Measurements from ENCODE around the gene GLIPR2.
A peak's percentile ranks its signal among the peaks of the same experiment; 100 is the strongest.
"Not testable (repeated sequence)": the region's sequence is repeated elsewhere in the genome, so short reads cannot be mapped to it uniquely, and the experiment has no call there.

The GLIPR2 gene

DNA sequence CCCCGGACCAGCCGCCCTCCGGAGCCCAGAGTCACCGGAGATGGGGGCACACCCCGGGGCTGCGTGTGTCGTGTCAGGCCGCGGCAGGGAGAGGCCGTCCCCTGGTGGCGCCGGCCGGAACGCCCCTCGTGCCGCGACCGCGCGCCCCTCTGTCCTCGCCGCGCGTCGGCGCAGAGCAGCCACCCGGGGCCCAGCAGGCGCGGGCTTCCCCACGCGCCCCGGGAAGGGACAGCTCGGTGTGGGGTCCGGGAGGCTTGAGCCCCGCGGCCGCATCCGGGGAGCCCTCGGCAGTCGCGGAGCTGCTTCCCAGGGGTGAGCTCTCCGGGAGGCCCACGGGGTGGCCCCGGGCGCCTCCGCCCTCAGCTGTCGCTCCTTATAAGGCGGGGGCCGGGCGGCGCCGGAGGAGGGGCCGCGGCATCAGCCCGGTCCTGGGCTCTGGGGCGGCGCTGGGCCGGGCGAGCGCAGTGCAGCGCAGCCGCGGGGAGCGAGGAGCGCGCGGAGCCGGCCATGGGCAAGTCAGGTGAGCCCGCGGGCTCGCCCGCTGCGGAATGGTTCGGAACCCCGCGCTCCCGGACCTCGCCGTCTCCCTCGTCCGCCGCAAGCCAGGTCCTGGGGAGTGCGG lies at the start of gene GLIPR2:
Gene GLIPR2, plus strand, starts transcription at position 462 of the 622 bp plus-strand sequence. Its CDS starts 46 bp downstream, at position 508.
- DNase-seq: peak; percentile 71

DNA sequence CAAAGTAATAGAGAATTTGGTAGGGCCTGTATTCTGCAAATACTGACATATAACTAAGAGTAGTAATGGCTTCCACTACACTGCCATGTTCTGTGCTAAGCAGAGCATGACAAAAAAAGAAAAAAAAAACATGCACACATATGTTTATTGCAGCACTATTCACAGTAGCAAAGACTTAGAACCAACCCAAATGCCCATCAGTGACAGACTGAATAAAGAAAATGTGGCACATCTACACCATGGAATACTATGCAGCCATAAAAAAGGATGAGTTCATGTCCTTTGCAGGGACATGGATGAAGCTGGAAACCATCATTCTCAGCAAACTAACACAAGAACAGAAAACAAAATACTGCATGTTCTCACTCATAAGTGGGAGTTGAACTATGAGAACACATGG lies 49.5 kb upstream of the GLIPR2 start:
- not testable (repeated sequence) for DNase-seq

DNA sequence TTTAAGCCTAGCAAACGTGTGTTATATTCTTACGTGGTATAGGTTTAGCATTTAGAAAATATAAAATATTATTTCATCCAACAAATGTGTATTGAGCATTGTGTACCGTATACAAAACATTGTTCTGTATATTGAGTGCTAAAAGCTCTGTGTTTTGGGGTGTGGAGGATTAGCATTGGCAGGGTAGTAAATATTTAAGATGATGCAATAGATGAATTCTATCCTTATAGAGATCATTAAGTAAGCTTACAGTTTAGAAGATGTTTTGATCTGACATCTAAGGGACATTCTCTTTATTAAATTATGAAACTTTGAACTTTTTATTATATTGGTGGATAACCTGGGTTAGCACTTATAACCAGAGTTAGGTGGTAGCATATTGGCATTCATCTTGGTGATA lies 48.5 kb upstream of the GLIPR2 start:
- DNase-seq: no peak

DNA sequence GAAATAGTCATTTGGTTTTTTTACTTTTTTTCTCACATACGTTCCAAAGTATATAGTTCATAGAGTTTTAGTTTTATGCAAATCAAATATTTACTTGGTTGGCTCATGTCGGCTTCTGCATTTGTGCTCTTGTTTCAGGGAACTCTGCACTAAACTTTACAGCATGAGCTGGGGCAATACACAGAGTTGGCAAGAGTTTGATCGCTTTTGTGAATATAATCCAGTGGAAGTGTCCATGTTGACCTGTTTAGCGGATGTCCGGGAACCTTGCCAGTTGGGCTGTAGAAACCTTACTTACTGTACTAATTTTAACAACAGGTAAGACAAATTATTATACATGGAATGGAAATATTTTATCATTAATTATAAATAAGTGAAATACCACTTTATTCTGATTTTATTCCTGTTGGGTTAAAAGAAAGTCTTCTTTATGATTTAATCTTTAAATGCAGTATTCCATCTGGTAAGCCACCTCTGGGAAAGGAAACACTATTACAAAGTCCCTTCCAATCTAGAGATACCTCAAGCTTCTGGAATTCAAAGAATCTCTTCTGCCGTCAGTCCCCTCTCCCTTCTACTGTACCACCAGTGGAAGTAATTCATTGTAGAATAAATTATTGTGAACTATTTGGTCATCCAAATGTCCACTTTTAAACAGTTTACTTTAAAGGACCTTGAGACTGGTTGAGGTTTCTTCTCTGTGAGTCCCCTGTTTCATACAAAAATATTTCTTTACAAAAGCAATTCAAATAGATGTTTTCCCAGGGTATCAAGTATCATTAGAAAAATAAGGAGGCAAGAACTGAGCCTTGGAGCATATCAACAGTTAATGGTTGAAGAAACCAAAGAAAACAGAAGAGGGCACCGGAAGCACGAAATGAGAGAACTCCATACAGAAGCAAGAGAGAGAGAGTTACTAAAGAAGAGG lies 45.2 kb upstream of the GLIPR2 start:
- peak; percentile 8 for DNase-seq

DNA sequence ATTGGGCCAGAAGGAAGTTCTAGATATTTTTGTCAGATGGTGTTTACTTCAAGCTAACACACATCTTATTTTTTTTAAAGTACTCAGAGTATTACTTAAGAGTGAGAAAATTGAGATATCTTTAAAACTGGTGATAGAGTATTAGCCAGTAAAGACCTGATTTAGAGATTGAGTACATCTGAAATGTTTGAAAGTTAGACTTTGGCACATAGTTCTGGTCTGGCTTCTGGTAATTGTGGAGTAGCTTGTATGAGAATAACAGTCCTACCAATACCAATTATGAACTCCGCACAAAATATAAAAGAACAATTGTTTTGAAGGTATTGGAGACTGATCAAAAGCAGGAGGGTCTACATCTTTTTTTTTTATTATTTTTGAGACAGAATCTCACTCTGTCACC lies 44.5 kb upstream of the GLIPR2 start:
- no peak for DNase-seq

DNA sequence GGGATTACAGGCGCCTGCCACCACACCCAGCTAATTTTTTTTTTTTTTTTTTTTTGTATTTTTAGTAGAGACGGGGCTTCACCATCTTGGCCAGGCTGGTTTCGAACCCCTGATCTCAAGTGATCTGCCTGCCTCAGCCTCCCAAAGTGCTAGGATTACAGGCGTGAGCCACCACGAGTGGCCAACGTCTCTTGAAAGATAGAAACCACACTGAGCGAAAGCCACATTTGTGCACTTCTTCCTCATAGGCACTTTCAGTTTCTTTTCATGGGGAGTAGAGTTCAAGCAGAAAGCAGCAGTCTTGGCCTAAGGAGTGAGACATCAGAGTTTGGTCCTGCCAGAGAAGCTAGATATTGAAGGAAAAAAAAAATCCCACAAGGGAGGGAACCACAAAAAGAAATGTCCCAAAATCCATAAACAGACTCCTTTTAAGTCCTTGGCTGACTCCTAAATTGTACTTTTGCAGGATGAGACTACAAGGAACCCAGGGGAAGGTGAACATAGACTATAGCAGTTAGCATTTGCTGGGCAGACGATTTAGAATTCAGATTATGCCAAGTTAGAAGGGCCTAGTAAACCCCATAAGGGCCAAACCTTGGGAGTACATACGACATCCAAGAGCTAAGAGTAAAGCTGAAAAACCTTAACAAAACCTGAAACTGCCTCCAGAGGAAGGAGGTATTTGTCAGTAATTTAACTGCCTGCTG lies 43.9 kb upstream of the GLIPR2 start:
- peak; percentile 57 for DNase-seq

DNA sequence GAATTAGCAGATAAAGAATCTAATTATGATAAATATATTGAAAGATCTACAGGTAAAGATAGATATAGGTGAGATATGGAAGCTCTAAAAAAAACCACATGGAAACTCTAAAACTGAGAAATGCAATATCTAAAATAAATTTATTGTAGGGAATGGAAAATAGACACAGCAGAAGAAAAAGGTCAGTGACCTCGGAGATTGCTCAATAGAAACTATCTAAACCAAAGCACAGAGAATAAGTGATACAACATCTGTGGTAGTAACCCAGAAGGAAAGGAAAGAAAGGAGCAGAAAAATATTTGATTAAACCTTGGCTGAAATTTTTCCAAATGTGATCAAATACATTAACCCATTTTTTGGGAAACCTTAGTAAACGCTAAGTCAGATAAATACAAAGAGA lies 43.1 kb upstream of the GLIPR2 start:
- no peak for DNase-seq

GRCh38 chr9:36099718-36100117 lies 36.8 kb upstream of the GLIPR2 start:
- DNase-seq: no peak

DNA sequence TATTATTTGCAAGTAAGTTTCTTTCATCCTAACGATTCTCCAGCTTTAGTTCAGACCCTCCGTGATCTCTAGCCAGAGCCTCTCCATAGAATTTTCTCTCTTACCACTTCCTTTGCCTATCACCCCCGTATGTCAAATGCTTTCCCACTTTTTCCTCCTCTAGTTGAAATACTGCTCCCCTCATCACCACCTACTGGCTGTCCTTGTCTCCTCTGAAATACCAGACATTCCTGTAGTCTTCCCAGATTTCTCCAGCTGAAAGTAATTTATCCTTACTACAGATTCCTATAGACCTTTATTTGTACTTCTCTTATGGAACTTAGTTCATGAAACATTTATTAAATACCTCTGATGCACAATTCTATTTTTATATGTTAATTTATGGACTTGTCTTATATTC lies 36.0 kb upstream of the GLIPR2 start:
- DNase-seq: no peak

- DNase-seq: no peak
Measured at GRCh38 chr9:36101916-36102741, 34.4 kb upstream of the GLIPR2 start.

DNA sequence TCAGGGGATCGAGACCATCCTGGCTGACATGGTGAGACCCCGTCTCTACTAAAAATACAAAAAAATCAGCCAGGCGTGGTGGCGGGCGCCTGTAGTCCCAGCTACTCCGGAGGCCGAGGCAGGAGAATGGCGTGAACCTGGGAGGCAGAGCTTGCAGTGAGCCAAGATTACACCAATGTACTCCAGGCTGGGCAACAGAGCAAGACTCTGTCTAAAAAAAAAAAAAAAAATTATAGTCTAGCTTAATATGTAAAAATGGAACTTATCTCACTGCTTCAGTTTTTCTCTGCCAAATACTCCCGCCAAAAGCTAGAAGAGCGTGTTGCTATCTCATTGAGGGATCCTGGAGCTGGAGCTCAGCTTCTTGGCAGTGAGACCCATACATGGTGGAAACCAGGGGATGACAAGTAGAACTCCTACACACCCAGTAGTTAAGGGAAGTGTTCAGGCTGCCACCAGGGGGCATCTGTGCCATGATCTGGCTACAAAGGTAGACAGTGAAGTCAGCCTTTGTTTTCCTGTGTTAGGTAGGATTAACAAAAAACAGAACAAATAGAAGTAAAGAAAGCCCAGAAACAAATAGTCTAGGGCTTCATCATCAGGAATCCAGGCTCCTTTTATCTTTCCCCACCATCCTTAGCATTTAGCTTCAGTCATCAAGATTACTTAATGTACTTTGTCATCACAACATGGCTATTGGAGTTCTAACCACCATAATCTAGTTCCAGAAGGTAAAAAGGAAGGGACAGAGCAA lies 33.6 kb upstream of the GLIPR2 start:
- DNase-seq: peak; percentile 85

GRCh38 chr9:36109071-36109470 lies 27.5 kb upstream of the GLIPR2 start:
- no peak for DNase-seq

- no peak for DNase-seq
Measured at GRCh38 chr9:36110434-36110833, 26.1 kb upstream of the GLIPR2 start.

GRCh38 chr9:36112516-36112915 lies 24.0 kb upstream of the GLIPR2 start:
- no peak for DNase-seq

GRCh38 chr9:36113999-36114398 lies 22.5 kb upstream of the GLIPR2 start:
- no peak for DNase-seq

DNA sequence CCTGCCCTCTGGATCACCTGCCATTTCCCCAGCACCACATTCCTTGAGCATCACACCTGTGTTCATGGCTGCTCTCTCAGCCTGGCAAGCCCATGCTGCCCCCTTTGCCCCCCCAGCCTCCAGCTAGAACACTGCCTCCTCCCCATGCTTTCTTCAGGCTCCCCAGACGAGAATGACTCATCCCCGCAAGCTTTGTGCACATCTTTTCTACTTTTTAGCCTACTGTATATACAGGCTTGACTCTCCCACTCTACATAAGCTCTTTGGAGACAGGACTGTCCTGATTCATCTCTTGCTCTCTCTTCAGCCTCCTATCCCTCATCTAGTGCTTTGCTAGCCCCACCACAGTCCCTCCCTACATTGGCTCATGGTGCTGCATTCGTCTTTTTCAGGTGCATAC lies 19.9 kb upstream of the GLIPR2 start:
- DNase-seq: no peak

DNA sequence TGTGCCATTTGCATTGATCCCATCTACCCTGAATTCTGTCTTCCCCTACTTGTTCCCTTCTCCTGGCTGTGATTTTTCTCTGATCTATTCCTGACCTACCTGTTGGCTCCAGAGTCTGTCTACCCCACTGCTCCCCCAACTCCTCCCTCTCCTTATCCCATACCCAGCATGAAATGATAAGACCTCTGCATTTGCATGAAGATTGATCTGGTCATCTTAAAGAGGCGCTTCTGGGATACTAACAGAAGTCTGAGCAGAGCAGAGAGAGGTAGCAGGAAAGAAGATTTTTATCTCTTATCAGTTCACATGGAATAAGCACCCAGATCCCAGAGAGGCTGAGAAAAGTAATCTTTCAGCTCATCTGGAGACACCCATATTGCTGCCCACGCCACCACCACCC lies 18.3 kb upstream of the GLIPR2 start:
- no peak for DNase-seq

- no peak for DNase-seq
Measured at GRCh38 chr9:36118706-36119105, 17.8 kb upstream of the GLIPR2 start.

DNA sequence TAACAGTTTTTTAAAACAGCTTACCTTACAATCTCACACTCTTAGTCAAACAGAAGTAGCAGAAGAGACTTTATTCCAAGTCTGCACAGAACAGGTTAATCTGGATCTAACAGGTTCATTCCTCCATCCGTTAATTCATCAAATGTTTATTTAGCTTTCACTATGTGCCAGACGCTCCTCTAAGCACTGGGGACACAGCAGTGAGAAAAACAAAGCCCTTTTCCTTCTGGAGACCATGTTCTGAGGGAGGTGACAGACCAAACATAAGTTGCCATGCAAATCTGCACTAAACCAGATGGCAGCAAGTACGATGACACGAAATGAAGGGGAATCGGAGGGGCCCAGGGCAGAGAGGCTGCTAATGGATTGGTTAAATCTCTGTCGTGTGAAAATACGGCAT lies 17.1 kb upstream of the GLIPR2 start:
- no peak for DNase-seq

DNA sequence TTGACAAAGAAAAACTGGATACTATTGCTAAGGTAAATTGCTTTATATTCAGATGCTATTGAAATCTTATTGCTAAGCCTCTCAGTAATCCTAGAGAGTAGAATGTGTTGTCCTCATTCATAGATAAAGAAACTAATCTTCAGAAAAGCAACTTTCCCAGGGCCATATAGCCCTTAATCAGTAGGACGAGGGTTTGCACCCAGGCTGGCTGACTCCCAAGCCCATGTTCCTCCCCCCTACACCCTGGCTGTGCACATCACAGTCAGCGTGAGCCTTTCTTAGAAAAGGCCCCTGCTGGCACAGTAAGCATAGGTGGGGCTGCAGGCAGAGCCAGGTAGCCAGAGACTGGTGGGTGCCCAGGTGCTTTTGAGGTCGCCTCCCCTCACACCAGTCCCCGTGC lies 15.8 kb upstream of the GLIPR2 start:
- no peak for DNase-seq

DNA sequence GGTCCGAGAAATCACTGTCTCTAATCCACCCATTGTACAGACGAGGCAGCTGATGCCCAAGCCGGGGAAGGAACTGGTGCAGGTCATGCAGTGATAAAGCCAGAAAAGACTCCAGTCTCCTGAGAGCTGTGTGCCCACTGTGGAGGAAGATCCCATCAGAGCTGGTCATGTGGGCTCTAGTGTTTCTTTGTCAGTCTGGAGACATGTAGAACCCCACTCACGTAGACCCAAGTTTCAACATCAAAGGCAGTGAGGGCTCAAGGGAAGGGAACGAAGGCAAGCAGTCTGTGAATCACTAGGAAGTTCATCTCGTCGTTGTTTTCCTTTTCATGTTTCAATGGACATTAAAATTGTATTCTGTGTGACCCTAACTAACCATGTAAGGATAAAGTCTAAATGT lies 14.6 kb upstream of the GLIPR2 start:
- no peak for DNase-seq

DNA sequence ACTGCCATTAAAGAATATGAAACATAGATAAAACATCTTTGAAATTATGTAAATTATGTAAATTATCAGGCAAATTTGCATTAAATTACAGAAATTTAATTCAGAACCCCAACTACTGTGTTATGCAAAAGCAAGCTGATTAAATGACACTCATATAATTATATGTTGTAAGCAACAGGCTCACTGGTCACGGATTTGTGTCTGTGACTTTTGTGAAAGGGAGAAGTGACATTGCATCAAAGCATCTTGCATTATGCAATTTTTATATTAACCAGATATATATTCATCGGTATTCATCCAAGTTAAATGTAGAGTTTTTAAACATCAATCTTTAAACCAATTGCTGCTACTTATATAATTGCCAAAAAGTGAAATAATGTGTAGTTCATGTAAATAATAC lies 13.0 kb upstream of the GLIPR2 start:
- no peak for DNase-seq

Data from RPMI8226 (cell line).